ENCODE results near the gene SSR3.

The SSR3 gene

GRCh38 chr3:156536524-156537316, 18.2 kb downstream of the SSR3 start:
- no peak for DNase-seq (ENCODE audit: low read depth in 2 of 2)

- DNase-seq (ENCODE audit: low read depth in 2 of 2) = no peak
Observed at GRCh38 chr3:156535798-156536197, 19.1 kb downstream of the SSR3 start.

- no peak for DNase-seq (ENCODE audit: low read depth in 2 of 2)
Observed at GRCh38 chr3:156535162-156535627, 19.7 kb downstream of the SSR3 start.

GRCh38 chr3:156533205-156533604, 21.7 kb downstream of the SSR3 start:
- DNase-seq (ENCODE audit: low read depth in 2 of 2) = no peak

- no peak for DNase-seq (ENCODE audit: low read depth in 2 of 2)
Observed at GRCh38 chr3:156532730-156533129, 22.2 kb downstream of the SSR3 start.

GRCh38 chr3:156530980-156531379, 23.9 kb downstream of the SSR3 start:
- no peak for DNase-seq (ENCODE audit: low read depth in 2 of 2)

GRCh38 chr3:156527060-156527459, 27.9 kb downstream of the SSR3 start:
- DNase-seq (ENCODE audit: low read depth in 2 of 2) = no peak

GRCh38 chr3:156525808-156526207, 29.1 kb downstream of the SSR3 start:
- no peak for DNase-seq (ENCODE audit: low read depth in 2 of 2)

- DNase-seq (ENCODE audit: low read depth in 2 of 2) = no peak
Observed at GRCh38 chr3:156522673-156523072, 32.2 kb downstream of the SSR3 start.

GRCh38 chr3:156519758-156520162, 35.2 kb downstream of the SSR3 start:
- DNase-seq (ENCODE audit: low read depth in 2 of 2) = no peak

GRCh38 chr3:156518726-156519125, 36.2 kb downstream of the SSR3 start:
- no peak for DNase-seq (ENCODE audit: low read depth in 2 of 2)

GRCh38 chr3:156516961-156517360, 38.0 kb downstream of the SSR3 start:
- no peak for DNase-seq (ENCODE audit: low read depth in 2 of 2)

- no peak for DNase-seq (ENCODE audit: low read depth in 2 of 2)
Observed at GRCh38 chr3:156516284-156516683, 38.6 kb downstream of the SSR3 start.

- DNase-seq (ENCODE audit: low read depth in 2 of 2) = no peak
Observed at GRCh38 chr3:156513619-156514018, 41.3 kb downstream of the SSR3 start.

GRCh38 chr3:156511987-156512677, 42.8 kb downstream of the SSR3 start:
- DNase-seq (ENCODE audit: low read depth in 2 of 2) = no peak

- no peak for DNase-seq (ENCODE audit: low read depth in 2 of 2)
Observed at GRCh38 chr3:156509189-156510174, 45.4 kb downstream of the SSR3 start.

GRCh38 chr3:156507285-156507684, 47.6 kb downstream of the SSR3 start:
- DNase-seq (ENCODE audit: low read depth in 2 of 2) = no peak

GRCh38 chr3:156498307-156498706, 56.6 kb downstream of the SSR3 start:
- DNase-seq (ENCODE audit: low read depth in 2 of 2) = no peak

GRCh38 chr3:156497326-156497725, 57.6 kb downstream of the SSR3 start:
- no peak for DNase-seq (ENCODE audit: low read depth in 2 of 2)

- no peak for DNase-seq (ENCODE audit: low read depth in 2 of 2)
Observed at GRCh38 chr3:156495816-156496215, 59.1 kb downstream of the SSR3 start.

- DNase-seq (ENCODE audit: low read depth in 2 of 2) = no peak
Observed at GRCh38 chr3:156493887-156494286, 61.0 kb downstream of the SSR3 start.

GRCh38 chr3:156492801-156493261, 62.1 kb downstream of the SSR3 start:
- no peak for DNase-seq (ENCODE audit: low read depth in 2 of 2)

Data from stimulated activated CD4-positive, alpha-beta T cell treated with anti-CD3 and anti-CD28 coated beads, Interleukin-12 subunit alpha, Interleukin-12 subunit beta, amount 100 ng/mL, for 24 hours (primary cell).